Neural cell (in vitro differentiated cells): ENCODE results near the gene GOSR1. TPM values are rescaled to one million over a fixed set of nuclear protein-coding genes. Genes with fewer than 3 reads are reported as not detected.
"Not testable (repeated sequence)": the region's sequence is repeated elsewhere in the genome, so short reads cannot be mapped to it uniquely, and the experiment has no call there.

Source experiments
- H2AFZ ChIP-seq: fragments of 200-600, 300-800 bp; sonication (generic), shearing (Covaris generic); 2 replicates; pipeline ENCODE4 v1.6.0; 2014; ENCODE audit warnings: low read depth, mild to moderate bottlenecking, antibody characterized with exemption, low read length, moderate library complexity
- H3F3A ChIP-seq: fragments of 200-600 bp; shearing (Covaris generic); 2 replicates; pipeline ENCODE4 v1.6.1; 2016; ENCODE audit warnings: mild to moderate bottlenecking, moderate library complexity, mixed read lengths, antibody characterized with exemption, low read length; ENCODE audit not compliant: insufficient read depth, poor library complexity, severe bottlenecking
- H3K27ac ChIP-seq: fragments of 200-600, 300-800 bp; sonication (generic), shearing (Covaris generic); 2 replicates; pipeline ENCODE4 v1.5.1; 2014; ENCODE audit warnings: mild to moderate bottlenecking, low read length, moderate library complexity
- H3K27me3 ChIP-seq: fragments of 300-800, 200-600 bp; sonication (generic), shearing (Covaris generic); 2 replicates; pipeline ENCODE4 v1.6.0; 2014; ENCODE audit warnings: mild to moderate bottlenecking, low read depth, low read length, moderate library complexity; ENCODE audit not compliant: insufficient read depth
- H3K36me3 ChIP-seq: fragments of 300-800, 200-600 bp; sonication (generic), shearing (Covaris generic); 2 replicates; pipeline ENCODE4 v1.5.1; 2014; ENCODE audit warnings: mild to moderate bottlenecking, antibody characterized with exemption, low read length, moderate library complexity; ENCODE audit not compliant: insufficient read depth
- H3K4me2 ChIP-seq: fragments of 300-800, 200-600 bp; sonication (generic), shearing (Covaris generic); 2 replicates; pipeline ENCODE4 v1.6.0; 2014; ENCODE audit warnings: mild to moderate bottlenecking, low read length
- H3K4me3 ChIP-seq: fragments of 300-800, 200-600 bp; sonication (generic), shearing (Covaris generic); 2 replicates; pipeline ENCODE4 v1.5.1; 2014; ENCODE audit warnings: mild to moderate bottlenecking, low read length, moderate library complexity
- H3K79me2 ChIP-seq: fragments of 200-600 bp; shearing (Covaris generic); replicated peaks from 2 replicates; pipeline ENCODE4 v1.6.0; 2014; ENCODE audit warnings: mild to moderate bottlenecking, low read length, moderate library complexity; ENCODE audit not compliant: insufficient read depth
- H3K9ac ChIP-seq: fragments of 300-800, 200-600 bp; sonication (generic), shearing (Covaris generic); 2 replicates; pipeline ENCODE4 v1.6.1; 2016; ENCODE audit warnings: mild to moderate bottlenecking, low read length, mixed read lengths
- H3K9me2 ChIP-seq: fragments of 200-600 bp; shearing (Covaris generic); 2 replicates; pipeline ENCODE4 v1.6.1; 2016; ENCODE audit warnings: mild to moderate bottlenecking, low read length, mixed read lengths; ENCODE audit not compliant: insufficient read depth
- H3K9me3 ChIP-seq: fragments of 200-600, 300-800 bp; sonication (generic), shearing (Covaris generic); 2 replicates; pipeline ENCODE4 v1.6.1; 2016; ENCODE audit warnings: mild to moderate bottlenecking, mixed run types, low read length, moderate library complexity, mixed read lengths
- H4K20me1 ChIP-seq: fragments of 200-600 bp; shearing (Covaris generic); 2 replicates; pipeline ENCODE4 v1.6.1; 2016; ENCODE audit warnings: mild to moderate bottlenecking, mixed run types; ENCODE audit not compliant: insufficient read depth
- polyA plus RNA-seq: library from polyadenylated mRNA; depleted of rRNA; stranded (reverse); fragments of >200 nt; gene quantifications from 2 replicates; pipeline ENCODE4 v1.2.3, GENCODE V29; 2014

Gene GOSR1
- polyA plus RNA-seq, 1 donor from 2014 or later = 20.1 TPM

DNA sequence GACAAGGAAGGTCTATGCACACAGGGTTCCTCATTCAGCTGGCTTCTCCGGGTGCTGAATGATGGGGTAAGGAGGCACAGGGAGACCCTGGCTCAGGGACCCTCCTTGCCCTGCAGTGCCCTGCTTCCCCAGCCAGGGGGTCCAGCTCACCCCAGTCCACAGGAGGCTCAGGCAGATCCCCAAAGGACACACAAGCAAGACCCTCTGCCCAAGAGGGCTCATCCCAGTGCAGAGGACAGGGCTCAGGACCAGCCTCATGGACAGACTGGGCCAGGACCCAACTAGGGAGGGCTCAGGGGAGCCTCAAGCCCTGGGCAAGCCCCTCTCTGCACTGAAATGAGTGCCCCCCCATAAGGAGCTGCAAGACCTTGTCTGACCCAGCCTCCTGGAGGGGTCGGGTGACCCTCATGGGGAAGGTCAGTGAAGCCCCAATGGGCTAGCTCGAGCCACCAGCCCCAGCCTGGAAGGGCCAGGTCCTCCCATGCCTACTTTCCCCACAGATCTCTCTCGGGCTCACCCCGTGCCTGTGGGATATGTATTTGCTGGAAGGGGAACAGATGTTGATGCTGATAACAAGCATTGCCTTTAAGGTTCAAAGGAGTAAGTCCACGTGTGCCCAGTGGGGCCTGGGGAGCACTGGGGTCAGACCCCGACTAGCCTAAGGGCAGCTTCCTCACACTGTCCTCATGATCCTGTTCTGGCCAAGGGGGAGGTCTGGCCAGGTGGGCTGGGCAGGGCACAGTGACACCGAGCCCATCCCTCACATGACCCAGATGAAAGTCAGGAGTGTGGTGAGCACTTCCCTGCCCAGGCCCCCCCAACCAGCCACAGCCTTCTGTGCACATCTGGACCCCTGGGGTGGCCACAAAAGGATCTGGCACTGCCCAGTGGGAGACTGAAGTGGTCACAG, 83.2 kb downstream of the GOSR1 start:
- H3K9me3 ChIP-seq, H3K4me3 ChIP-seq, H3K36me3 ChIP-seq, H4K20me1 ChIP-seq, H3F3A ChIP-seq, H3K9me2 ChIP-seq, H3K27ac ChIP-seq, H3K9ac ChIP-seq, H3K79me2 ChIP-seq, H3K27me3 ChIP-seq, H3K4me2 ChIP-seq, H2AFZ ChIP-seq: not testable (repeated sequence)

DNA sequence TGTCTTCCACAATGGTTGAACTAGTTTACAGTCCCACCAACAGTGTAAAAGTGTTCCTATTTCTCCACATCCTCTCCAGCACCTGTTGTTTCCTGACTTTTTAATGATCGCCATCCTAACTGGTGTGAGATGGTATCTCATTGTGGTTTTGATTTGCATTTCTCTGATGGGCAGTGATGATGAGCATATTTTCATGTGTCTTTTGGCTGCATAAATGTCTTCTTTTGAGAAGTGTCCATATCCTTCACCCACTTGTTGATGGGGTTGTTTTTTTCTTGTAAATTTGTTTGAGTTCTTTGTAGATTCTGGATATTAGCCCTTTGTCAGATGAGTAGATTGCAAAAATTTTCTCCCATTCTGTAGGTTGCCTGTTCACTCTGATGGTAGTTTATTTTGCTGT, 84.6 kb downstream of the GOSR1 start:
- not testable (repeated sequence) for H3K9me3 ChIP-seq

DNA sequence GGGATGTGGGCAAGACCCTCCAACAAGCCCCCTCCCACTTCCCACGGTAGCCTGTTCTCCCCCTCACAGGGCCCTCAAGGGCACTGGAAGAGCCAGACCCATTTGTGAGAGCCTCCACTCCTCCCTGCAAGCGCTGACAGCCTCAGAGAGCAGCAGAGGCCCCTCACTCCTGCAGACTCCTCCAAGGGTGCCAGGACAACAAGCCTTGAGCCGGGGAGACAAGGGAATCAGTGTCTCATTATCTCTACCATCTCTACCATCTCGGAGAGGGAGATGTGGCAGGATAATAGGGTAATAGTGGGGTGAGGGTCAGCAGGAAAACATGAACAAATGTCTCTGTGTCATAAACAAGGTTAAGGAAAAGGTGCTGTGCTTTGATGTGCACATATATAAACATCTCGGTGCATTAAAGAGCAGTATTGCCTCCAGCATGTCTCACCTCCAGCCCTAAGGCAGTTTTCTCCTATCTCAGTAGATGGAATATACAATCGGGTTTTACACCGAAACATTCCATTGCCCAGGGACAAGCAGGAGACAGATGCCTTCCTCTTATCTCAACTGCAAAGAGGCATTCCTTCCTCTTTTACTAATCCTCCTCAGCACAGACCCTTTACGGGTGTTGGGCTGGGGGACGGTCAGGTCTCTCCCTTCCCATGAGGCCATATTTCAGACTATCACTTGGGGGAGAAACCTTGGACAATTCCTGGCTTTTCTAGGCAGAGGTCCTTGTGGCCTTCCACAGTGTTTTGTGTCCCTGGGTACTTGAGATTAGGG, 86.1 kb downstream of the GOSR1 start:
- H3F3A ChIP-seq, H3K9ac ChIP-seq, H3K27me3 ChIP-seq, H3K9me2 ChIP-seq, H3K27ac ChIP-seq, H3K36me3 ChIP-seq, H3K79me2 ChIP-seq, H3K4me2 ChIP-seq, H2AFZ ChIP-seq, H3K4me3 ChIP-seq, H4K20me1 ChIP-seq, H3K9me3 ChIP-seq: not testable (repeated sequence)

More for the DNA sequence above, 84.6 kb downstream of the GOSR1 start:
- H2AFZ ChIP-seq, H3K36me3 ChIP-seq, H3K27ac ChIP-seq, H3K4me2 ChIP-seq, H3K9me2 ChIP-seq, H4K20me1 ChIP-seq, H3F3A ChIP-seq, H3K79me2 ChIP-seq, H3K27me3 ChIP-seq, H3K4me3 ChIP-seq, H3K9ac ChIP-seq: not testable (repeated sequence)

DNA sequence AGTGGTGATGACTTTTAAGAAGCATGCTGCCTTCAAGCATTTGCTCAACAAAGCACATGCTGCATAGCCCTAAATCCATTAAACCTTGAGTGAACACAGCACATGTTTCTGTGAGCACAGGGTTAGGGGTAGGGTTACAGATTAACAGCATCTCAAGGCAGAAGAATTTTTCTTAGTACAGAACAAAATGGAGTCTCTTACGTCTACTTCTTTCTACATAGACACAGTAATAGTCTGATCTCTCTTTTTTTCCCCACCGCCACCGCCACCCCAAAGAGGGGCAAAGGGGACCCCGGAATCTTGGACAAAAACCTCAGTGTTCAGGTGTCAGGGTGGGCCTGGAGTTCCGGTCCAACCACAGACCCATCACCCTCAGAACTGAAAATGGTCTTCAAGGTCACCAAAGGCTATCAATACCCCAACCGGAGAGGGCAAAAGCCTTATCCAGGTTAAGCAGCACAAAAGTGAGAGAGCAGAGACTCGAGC, 86.7 kb downstream of the GOSR1 start:
- not testable (repeated sequence) for H3K4me3 ChIP-seq, H3K27me3 ChIP-seq, H3K36me3 ChIP-seq, H3K9me2 ChIP-seq, H3F3A ChIP-seq, H3K9ac ChIP-seq, H3K79me2 ChIP-seq, H2AFZ ChIP-seq, H4K20me1 ChIP-seq, H3K9me3 ChIP-seq, H3K27ac ChIP-seq, H3K4me2 ChIP-seq

DNA sequence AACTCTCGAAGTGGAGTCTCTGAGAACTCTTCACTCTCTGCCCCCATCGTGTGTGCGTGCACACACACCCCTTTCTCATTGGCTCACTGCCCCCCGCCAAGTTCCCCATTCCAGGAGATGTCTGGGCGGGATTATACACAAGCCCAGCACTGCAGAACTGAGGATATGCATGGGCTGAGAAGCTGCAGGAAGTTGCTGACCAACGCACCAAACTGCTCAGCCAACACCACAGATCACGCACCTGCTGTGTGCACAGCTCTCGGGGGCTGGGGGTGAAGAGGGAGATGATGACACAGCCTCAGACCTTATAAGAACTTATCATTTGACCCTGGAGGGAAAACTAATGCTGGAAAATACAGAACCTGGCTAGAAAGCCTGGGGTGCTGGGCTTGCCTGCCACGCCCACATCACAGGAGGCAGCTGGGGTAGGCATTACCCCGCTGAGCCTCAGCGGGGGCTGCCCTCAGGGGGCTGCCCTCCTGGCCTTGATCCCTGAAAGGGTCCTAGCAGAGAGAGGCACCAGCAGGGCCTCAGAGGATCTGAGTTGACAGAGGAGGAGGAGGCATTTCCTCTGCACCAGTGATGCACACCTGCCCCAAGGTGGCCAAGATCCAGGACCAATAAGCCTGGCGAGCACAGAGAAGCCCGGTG, 87.3 kb downstream of the GOSR1 start:
- H3K36me3 ChIP-seq, H3K4me2 ChIP-seq, H3K79me2 ChIP-seq, H3F3A ChIP-seq, H3K9ac ChIP-seq, H2AFZ ChIP-seq, H3K9me2 ChIP-seq, H3K4me3 ChIP-seq, H3K27me3 ChIP-seq, H3K9me3 ChIP-seq, H4K20me1 ChIP-seq, H3K27ac ChIP-seq: not testable (repeated sequence)
